H9 (cell line): Measurements from ENCODE around the gene FNIP2. TPM values are rescaled to one million over a fixed set of nuclear protein-coding genes. Genes with fewer than 3 reads are reported as not detected.

Experiments
- DNase-seq: peaks from one replicate; pipeline ENCODE4 v3.0.0-alpha.2; 2017
- H2AFZ ChIP-seq: one replicate; pipeline ENCODE4 v1.6.1; 2013; ENCODE audit warnings: mild to moderate bottlenecking, low read length, control low read depth, moderate library complexity
- H2AK5ac ChIP-seq: 2 replicates; pipeline ENCODE4 v1.6.1; 2013; ENCODE audit warnings: low read length, control low read depth, mixed read lengths; ENCODE audit not compliant: insufficient read length
- H2BK120ac ChIP-seq: one replicate; pipeline ENCODE4 v1.6.1; 2013; ENCODE audit warnings: low read depth, mild to moderate bottlenecking, low read length, control low read depth, inconsistent platforms; ENCODE audit not compliant: poor library complexity, severe bottlenecking
- H2BK12ac ChIP-seq: 2 replicates; pipeline ENCODE4 v1.6.1; 2013; ENCODE audit warnings: low read length, control low read depth, mixed read lengths, low read depth; ENCODE audit not compliant: insufficient read length
- H2BK15ac ChIP-seq: 2 replicates; pipeline ENCODE4 v1.6.1; 2013; ENCODE audit warnings: low read depth, low read length, control low read depth
- H2BK20ac ChIP-seq: one replicate; pipeline ENCODE4 v1.6.1; 2013; ENCODE audit warnings: low read depth, mild to moderate bottlenecking, low read length, control low read depth, inconsistent platforms; ENCODE audit not compliant: poor library complexity, severe bottlenecking
- H2BK5ac ChIP-seq: 2 replicates; pipeline ENCODE4 v1.6.1; 2013; ENCODE audit warnings: low read length, control low read depth, mixed read lengths; ENCODE audit not compliant: insufficient read length
- H3K14ac ChIP-seq: 2 replicates; pipeline ENCODE4 v1.6.1; 2013; ENCODE audit warnings: low read length, control low read depth; ENCODE audit not compliant: insufficient read depth
- H3K18ac ChIP-seq: 2 replicates; pipeline ENCODE4 v1.6.1; 2013; ENCODE audit warnings: low read depth, mild to moderate bottlenecking, mixed read lengths, low read length, control low read depth; ENCODE audit not compliant: insufficient read length
- H3K23ac ChIP-seq: 2 replicates; pipeline ENCODE4 v1.6.1; 2013; ENCODE audit warnings: low read length, control low read depth, mixed read lengths, low read depth; ENCODE audit not compliant: insufficient read length
- H3K23me2 ChIP-seq: 2 replicates; pipeline ENCODE4 v1.6.1; 2013; ENCODE audit warnings: low read depth, mild to moderate bottlenecking, mixed read lengths, low read length, control low read depth; ENCODE audit not compliant: insufficient read length, poor library complexity, severe bottlenecking
- H3K27ac ChIP-seq: 2 replicates; pipeline ENCODE4 v1.5.1; 2013; ENCODE audit warnings: low read length, control low read depth, mixed read lengths, low read depth; ENCODE audit not compliant: insufficient read length
- H3K27me3 ChIP-seq: 2 replicates; pipeline ENCODE4 v1.6.1; 2013; ENCODE audit warnings: low read length, control low read depth, inconsistent platforms; ENCODE audit not compliant: insufficient read depth
- H3K4ac ChIP-seq: 2 replicates; pipeline ENCODE4 v1.6.1; 2013; ENCODE audit warnings: low read depth, mild to moderate bottlenecking, control low read depth, inconsistent platforms, low read length, moderate library complexity
- H3K4me1 ChIP-seq: 2 replicates; pipeline ENCODE4 v1.6.1; 2013; ENCODE audit warnings: low read length, control low read depth, inconsistent platforms; ENCODE audit not compliant: insufficient read depth
- H3K4me2 ChIP-seq: 2 replicates; pipeline ENCODE4 v1.6.1; 2013; ENCODE audit warnings: low read length, control low read depth, mixed read lengths; ENCODE audit not compliant: insufficient read length, insufficient read depth
- H3K56ac ChIP-seq: 2 replicates; pipeline ENCODE4 v1.6.1; 2013; ENCODE audit warnings: low read depth, mild to moderate bottlenecking, mixed read lengths, low read length, control low read depth; ENCODE audit not compliant: insufficient read length
- H3K79me1 ChIP-seq: 2 replicates; pipeline ENCODE4 v1.6.1; 2013; ENCODE audit warnings: low read depth, mild to moderate bottlenecking, moderate library complexity, low read length, control low read depth, inconsistent platforms; ENCODE audit not compliant: insufficient read depth, poor library complexity, severe bottlenecking
- H3K79me2 ChIP-seq: 2 replicates; pipeline ENCODE4 v1.6.1; 2013; ENCODE audit warnings: low read length, control low read depth, inconsistent platforms; ENCODE audit not compliant: insufficient read depth
- H3K9ac ChIP-seq: 2 replicates; pipeline ENCODE4 v1.6.1; 2013; ENCODE audit warnings: low read length, control low read depth, mixed read lengths; ENCODE audit not compliant: insufficient read length; ENCODE audit errors: extremely low read depth
- H3K9me3 ChIP-seq: one replicate; pipeline ENCODE4 v1.6.1; 2013; ENCODE audit warnings: low read depth, low read length, inconsistent platforms; ENCODE audit not compliant: control insufficient read depth
- H3T11ph ChIP-seq: one replicate; pipeline ENCODE4 v1.6.1; 2013; ENCODE audit warnings: mild to moderate bottlenecking, low read length, control low read depth, inconsistent platforms
- H4K20me1 ChIP-seq: one replicate; pipeline ENCODE4 v1.6.1; 2013; ENCODE audit not compliant: control insufficient read depth, insufficient read length, insufficient read depth
- H4K5ac ChIP-seq: 2 replicates; pipeline ENCODE4 v1.6.1; 2013; ENCODE audit warnings: low read depth, mild to moderate bottlenecking, mixed read lengths, low read length, control low read depth; ENCODE audit not compliant: insufficient read length
- H4K8ac ChIP-seq: replicated peaks from 2 replicates; pipeline ENCODE4 v1.6.1; 2013; ENCODE audit warnings: low read length, control low read depth, mixed read lengths, low read depth; ENCODE audit not compliant: insufficient read length
- H4K91ac ChIP-seq: 2 replicates; pipeline ENCODE4 v1.6.1; 2013; ENCODE audit warnings: low read depth, mild to moderate bottlenecking, moderate library complexity, mixed read lengths, low read length, control low read depth; ENCODE audit not compliant: insufficient read length
- H3K27ac Mint-ChIP-seq, 3 experiments: 2 replicates in 2 of 3; 3 replicates in 1 of 3; pipeline ENCODE4 v1.8.0; 2020 to 2021; ENCODE audit warnings: mixed read lengths in 3 of 3, mild to moderate bottlenecking in 1 of 3, moderate library complexity in 1 of 3
- H3K27me3 Mint-ChIP-seq: 2 replicates; pipeline ENCODE4 v1.8.0; 2021; ENCODE audit warnings: low read depth, mild to moderate bottlenecking, moderate library complexity, mixed read lengths
- H3K36me3 Mint-ChIP-seq, 3 experiments: 2 replicates in 2 of 3; 3 replicates in 1 of 3; pipeline ENCODE4 v1.8.0; 2020 to 2021; ENCODE audit warnings: low read depth in 3 of 3, mixed read lengths in 3 of 3; ENCODE audit not compliant: insufficient read depth in 1 of 3
- H3K4me1 Mint-ChIP-seq, 2 experiments: 2 replicates each; pipeline ENCODE4 v1.8.0; 2020; ENCODE audit warnings: mixed read lengths in 2 of 2
- H3K4me3 Mint-ChIP-seq, 2 experiments: 2 replicates in 1 of 2; 3 replicates in 1 of 2; pipeline ENCODE4 v1.8.0; 2020 to 2021; ENCODE audit warnings: mild to moderate bottlenecking in 2 of 2, mixed read lengths in 2 of 2, moderate library complexity in 1 of 2
- H3K9me3 Mint-ChIP-seq, 2 experiments: 2 replicates in 1 of 2; 3 replicates in 1 of 2; pipeline ENCODE4 v1.8.0; 2020; ENCODE audit warnings: mild to moderate bottlenecking in 2 of 2, mixed read lengths in 2 of 2, moderate library complexity in 1 of 2
- CTCF ChIP-seq: fragments of 200-600 bp; sonication (generic); conservative IDR thresholded peaks from 3 replicates; pipeline ENCODE4 v1.8.0; 2021; ENCODE audit warnings: antibody characterized with exemption, mild to moderate bottlenecking
- WGBS: extraction: QIAGEN DNeasy Blood & Tissue Kit; methylation state at CpG from one replicate; pipeline ENCODE4 v1.1.7; 2013; ENCODE audit warnings: missing lambda C conversion rate, low lambda C conversion rate, mixed read lengths; ENCODE audit not compliant: insufficient read length; ENCODE audit errors: extremely low coverage; 5-methylcytosine and 5-hydroxymethylcytosine counted together
- total RNA-seq: library from RNA; stranded (reverse); gene quantifications from 2 replicates; pipeline ENCODE4 v1.2.1, GENCODE V29; 2021

FNIP2 gene
- total RNA-seq, 1 experiment from 2014 or later = 9.6 TPM

GRCh38 chr4:158829254-158829653 lies 60.4 kb downstream of the FNIP2 start:
- peaks cover 2 to 17% of the 10 kb centered on the region in 2 experiments; a peak in 3 of 4 replicates for H3K4me1 Mint-ChIP-seq
- no peaks in the 10 kb centered on the region for H3K27me3 Mint-ChIP-seq
- Histone ChIP-seq H4K8ac (no peak overlapping the region), H3K18ac (no peak overlapping the region), H2BK15ac (no peak overlapping the region), H3K9me3 (no peaks in the 10 kb centered on the region), H3K79me2 (no peaks in the 10 kb centered on the region), H3K27me3 (no peaks in the 10 kb centered on the region), H3K4me1 (no peaks in the 10 kb centered on the region), H2BK12ac (no peak overlapping the region), H3K23ac (no peak overlapping the region), H3K4me2 (no peak overlapping the region), H3T11ph (no peak overlapping the region), H3K56ac (no peak overlapping the region), H3K14ac (no peak overlapping the region), H3K9ac (no peak overlapping the region), H4K91ac (no peak overlapping the region), H3K79me1 (no peaks in the 10 kb centered on the region), H4K5ac (no peak overlapping the region), H4K20me1 (no peaks in the 10 kb centered on the region), H2AK5ac (no peak overlapping the region), H2BK120ac (no peak overlapping the region), H2BK5ac (no peak overlapping the region), H2BK20ac (no peak overlapping the region), H3K4ac (no peak overlapping the region), H3K27ac (no peak overlapping the region), H2AFZ (no peak overlapping the region), H3K23me2 (no peaks in the 10 kb centered on the region)
- no peaks in the 10 kb centered on the region for H3K9me3 Mint-ChIP-seq
- H3K4me3 Mint-ChIP-seq = no peak overlapping the region
- H3K27ac Mint-ChIP-seq = no peak overlapping the region
- no peak for DNase-seq
- no CpG with 5 or more reads among the region's 2 CpGs for WGBS
- no peak for TF ChIP-seq CTCF
- peaks cover 3 to 12% (median 3%) of the 10 kb centered on the region in 3 experiments; a peak in 2 of 7 replicates for H3K36me3 Mint-ChIP-seq
